PC-3 (cell line): Measurements from ENCODE around the gene SPACA5.

ENCODE experiments used
- CTCF ChIP-seq: fragments of 300-600 bp; sonication (generic); conservative IDR thresholded peaks from 2 replicates; pipeline ENCODE4 v1.5.1; 2017; ENCODE audit warnings: antibody characterized with exemption, low read depth, mild to moderate bottlenecking, low read length
- EZH2 ChIP-seq: fragments of 300-600 bp; sonication (generic); IDR thresholded peaks from one replicate; pipeline ENCODE4 v1.6.1; 2017; ENCODE audit warnings: antibody characterized with exemption, mild to moderate bottlenecking, low read length; ENCODE audit not compliant: unreplicated experiment
- EZH2phosphoT487 ChIP-seq: fragments of 300-600 bp; sonication (generic); IDR thresholded peaks from 2 replicates; pipeline ENCODE4 v1.6.1; 2018; ENCODE audit warnings: mild to moderate bottlenecking, antibody characterized with exemption, low read length, borderline replicate concordance

GRCh38 chrX:48043056-48043455 is 36.3 kb downstream of the SPACA5 start:
- no peak for TF ChIP-seq CTCF
- TF ChIP-seq EZH2: no peak
- TF ChIP-seq EZH2phosphoT487: no peak
